Fibroblast of upper back skin (primary cell): ENCODE measurements around the gene ALKBH4.

Source experiments
- DNase-seq: peaks from one replicate; pipeline ENCODE4 v3.0.0-alpha.2; 2013

Gene ALKBH4

GRCh38 chr7:102453319-102453718 lies 11.3 kb downstream of the ALKBH4 start:
- DNase-seq: no peak

- no peak for DNase-seq
Measured at GRCh38 chr7:102452451-102452850, 12.2 kb downstream of the ALKBH4 start.

DNA sequence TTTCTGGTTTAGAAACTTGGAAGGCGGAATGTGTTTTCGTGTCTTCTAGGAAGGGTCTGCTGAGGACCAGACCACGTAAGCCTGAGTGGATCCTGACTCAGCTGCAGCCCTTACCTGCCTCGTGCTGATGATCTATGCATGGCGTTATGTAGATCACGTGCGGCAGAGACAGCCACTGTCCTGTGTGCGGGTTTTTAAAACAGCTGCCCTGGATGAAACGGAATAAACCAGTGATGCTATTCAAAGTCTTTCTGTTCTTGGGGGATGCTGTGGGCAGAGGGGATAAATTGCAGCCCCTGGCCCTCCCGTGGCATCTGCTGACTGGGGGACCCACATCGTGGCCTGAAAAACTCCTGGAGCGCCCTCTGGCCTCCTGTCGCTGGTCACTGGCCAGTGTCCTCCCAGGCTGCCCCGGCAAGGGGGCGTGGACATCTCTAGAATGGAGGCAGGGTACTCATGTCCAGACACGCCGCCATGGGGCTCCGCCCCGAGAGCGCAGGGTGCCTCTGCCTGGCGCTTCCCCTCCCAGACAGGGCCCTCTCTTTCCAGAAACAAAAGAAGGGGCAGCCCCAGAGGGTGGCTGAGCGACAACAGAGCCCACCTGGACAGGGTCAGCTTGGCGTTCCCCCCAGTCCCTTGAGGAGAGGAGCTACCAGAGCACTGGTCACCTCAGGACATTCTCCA lies 13.2 kb downstream of the ALKBH4 start:
- no peak for DNase-seq

GRCh38 chr7:102450242-102450641 lies 14.4 kb downstream of the ALKBH4 start:
- DNase-seq: no peak

- no peak for DNase-seq
Measured at GRCh38 chr7:102449136-102449535, 15.5 kb downstream of the ALKBH4 start.

- no peak for DNase-seq
Measured at GRCh38 chr7:102447311-102447710, 17.4 kb downstream of the ALKBH4 start.

DNA sequence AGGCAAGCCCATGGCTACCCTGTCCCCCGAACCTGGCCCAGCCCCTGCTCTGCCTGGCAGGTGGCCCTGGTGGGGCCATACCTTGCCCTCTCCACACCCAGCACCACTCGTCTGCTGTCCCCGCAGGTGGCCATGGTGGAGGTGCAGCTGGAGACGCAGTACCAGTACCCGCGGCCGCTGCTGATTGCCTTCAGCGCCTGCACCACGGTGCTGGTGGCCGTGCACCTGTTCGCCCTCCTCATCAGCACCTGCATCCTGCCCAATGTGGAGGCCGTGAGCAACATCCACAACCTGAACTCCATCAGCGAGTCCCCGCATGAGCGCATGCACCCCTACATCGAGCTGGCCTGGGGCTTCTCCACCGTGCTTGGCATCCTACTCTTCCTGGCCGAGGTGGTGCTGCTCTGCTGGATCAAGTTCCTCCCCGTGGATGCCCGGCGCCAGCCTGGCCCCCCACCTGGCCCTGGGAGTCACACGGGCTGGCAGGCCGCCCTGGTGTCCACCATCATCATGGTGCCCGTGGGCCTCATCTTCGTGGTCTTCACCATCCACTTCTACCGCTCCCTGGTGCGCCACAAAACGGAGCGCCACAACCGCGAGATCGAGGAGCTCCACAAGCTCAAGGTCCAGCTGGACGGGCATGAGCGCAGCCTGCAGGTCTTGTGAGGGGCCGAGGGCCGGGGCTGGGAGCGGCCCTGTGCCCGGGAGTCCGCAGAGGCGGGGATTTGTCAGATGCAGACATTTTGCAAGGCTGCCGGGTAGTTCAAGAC lies 18.1 kb downstream of the ALKBH4 start:
- no peak for DNase-seq

GRCh38 chr7:102445674-102446071 lies 19.0 kb downstream of the ALKBH4 start:
- DNase-seq: no peak

GRCh38 chr7:102444961-102445673 lies 19.5 kb downstream of the ALKBH4 start:
- DNase-seq: no peak

DNA sequence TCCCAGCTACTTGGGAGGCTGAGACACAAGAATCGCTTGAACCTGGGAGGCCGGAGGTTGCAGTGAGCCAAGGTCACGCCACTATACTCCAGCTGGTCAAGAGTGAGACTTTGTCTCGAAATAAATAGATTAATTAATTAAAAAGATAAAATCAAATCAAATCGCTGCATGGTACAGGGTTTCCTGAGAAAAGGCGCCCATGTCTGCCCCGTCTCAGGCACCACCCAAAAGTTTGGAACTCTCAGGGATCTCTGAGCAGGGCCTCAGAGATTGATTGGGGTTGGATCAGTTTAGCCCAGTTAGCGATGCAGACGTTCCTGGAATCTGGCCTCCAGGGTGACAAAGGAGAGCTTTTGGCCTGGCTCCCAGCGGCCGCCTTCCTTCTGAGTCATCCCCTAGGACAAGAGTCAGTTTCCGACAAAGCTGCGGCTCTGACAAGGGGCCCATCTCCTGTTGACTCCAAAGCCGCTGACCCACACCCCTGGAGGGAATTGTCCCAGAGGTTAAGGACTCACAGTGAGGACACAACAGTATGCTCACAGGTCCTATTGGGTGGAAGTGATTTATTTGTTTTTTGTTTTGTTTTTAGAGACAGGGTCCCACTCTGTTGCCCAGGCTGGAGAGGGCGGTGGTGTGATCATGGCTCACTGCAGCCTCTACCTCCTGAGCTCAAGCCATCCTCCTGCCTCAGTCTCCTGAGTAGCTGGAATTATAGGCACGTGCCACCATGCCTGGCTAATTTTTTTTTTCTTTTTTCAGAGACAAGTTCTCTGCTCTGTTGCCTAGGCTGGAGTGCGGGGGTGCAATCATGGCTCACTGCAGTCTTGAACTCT lies 24.5 kb downstream of the ALKBH4 start:
- peak; percentile 75 for DNase-seq

- no peak for DNase-seq
Measured at GRCh38 chr7:102436118-102436517, 28.5 kb downstream of the ALKBH4 start.

DNA sequence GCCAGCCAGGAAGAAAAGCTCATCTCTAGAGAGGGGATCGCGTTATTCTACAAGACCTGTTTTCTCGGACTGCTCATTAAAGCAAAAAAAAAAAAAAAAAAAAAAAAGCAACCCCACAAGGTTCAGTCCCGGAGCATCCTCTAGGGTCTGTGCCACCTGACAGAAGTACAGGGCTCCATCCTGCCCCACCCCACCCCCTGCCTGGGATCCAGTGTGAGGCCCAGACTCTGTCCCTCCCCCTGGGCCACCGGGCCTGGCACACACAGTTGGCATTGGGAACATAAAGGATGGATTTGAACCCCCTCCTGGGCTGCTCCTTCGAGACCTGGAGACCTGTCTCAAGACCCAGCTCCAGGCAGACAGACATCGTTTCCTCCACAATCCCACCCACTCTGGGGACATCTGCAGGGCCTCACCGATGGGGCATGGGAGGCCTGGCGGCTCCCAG lies 30.6 kb downstream of the ALKBH4 start:
- peak; percentile 23 for DNase-seq

- peak; percentile 66 for DNase-seq
Measured at GRCh38 chr7:102433219-102434038, 31.2 kb downstream of the ALKBH4 start, which contains the start of gene ORAI2. Gene ORAI2, plus strand, starts transcription at chr7:102433575. Its CDS starts 5,382 bp downstream, at chr7:102438957.

GRCh38 chr7:102432442-102433218 lies 32.0 kb downstream of the ALKBH4 start:
- DNase-seq: no peak

DNA sequence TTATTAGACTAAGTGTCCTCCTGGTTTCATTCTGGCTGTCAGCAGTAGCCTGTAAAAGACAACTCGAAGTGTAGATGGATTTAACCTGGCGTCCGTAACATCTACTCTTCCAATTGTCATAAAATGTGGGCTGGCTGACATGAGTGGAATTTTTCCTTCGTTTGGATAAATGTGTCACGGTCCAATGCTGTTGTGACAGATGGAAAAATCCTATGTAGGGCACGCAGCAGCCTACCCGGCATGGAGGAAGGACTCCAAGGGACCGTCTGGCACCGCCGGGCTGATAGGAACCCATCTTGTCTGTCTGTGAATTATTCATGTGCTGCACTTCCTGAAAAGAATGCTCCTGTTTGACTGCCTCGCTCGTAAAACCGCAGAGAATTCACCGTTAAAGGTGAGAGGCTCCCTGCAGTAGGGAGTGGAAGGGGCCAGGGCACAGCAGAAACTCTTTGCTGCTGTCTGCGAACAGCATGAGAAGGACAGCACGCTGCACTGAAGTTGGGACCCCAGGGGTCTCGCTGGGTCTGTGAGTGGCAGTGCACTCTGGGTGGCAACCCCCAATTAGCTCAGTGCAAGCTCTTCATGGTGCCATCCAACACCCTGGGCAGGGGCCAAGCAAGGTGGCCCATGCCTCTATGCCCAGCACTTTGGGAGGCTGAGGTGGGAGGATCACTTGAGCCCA lies 32.9 kb downstream of the ALKBH4 start:
- no peak for DNase-seq

DNA sequence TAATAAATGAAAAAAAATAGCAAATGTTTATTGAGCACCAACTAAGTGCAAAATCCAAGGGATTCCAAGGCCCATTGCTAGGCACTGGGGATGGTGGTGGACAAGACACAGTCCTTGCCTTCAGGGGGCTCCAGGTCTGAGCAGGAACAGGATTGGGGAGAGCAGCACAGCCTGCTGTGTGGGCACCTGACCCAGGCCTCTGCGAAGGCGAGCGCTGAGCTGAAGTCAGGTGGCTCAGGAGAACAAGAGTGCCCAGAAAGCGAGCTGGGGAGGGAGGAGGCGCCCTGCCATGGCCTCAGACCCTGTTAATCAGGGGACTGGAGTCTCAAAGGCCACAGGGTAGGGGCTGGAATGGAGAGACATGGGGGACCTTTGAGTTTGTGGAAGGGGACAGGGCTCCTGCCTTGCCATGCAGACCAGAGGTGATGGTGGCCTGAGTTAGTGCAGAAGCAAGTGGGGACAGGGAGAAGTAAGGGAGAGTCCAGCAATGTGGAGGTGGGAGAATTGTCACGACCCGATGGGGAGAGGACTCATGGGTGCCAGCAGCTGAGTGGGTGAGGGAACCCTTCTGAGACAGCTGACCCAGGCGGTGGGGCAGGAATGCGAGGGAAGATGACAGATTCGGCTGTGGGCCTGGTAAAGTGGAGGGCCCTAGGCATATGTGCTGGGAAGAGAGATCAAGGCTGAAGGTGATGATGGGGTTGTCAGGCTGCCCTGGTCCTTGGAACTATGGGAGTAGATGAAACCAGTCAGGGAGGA lies 35.3 kb downstream of the ALKBH4 start:
- no peak for DNase-seq

GRCh38 chr7:102427019-102427405 lies 37.7 kb downstream of the ALKBH4 start:
- no peak for DNase-seq

- DNase-seq: no peak
Measured at GRCh38 chr7:102426268-102427018, 38.2 kb downstream of the ALKBH4 start.
